Measurements from ENCODE around the gene HNRNPUL2.
"Not testable (repeated sequence)": the region's sequence is repeated elsewhere in the genome, so short reads cannot be mapped to it uniquely, and the experiment has no call there.

Gene HNRNPUL2

DNA sequence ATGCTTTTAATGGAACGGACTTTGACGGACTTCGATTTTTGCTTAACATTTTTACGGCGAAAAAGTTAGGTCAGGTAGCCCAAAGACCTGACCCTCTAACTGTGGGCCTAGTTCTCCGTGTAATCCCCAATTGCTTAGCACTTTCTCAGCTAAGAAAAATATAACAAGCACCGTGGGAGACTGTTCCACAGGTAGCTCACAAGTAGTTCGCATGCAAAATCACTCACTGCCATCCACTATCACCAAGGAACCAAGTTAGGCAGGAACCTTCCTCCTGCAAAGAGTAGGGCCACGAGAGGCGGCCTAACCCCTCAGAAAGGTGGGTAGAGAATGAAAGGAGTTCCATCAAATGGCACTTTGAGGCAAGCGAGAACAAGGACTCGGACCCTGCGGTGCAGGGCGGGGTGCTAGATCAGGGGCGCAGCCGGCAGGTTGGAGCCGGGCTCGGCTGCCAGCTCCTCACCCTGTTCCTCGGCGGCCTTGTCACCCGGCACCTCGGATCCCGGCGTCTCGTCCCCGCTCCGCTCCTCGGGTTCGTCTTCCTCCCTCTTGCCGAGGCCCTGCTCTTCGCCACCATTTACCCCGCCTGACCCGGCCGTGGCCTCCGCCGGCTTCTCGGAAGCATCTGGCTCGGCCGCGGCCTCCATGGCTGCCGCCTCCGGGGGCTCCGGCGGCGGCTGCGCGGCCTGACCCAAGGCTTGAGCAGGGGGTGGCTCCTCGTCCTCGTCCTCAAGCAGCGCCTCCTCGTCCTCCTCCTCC, 922 bp downstream of the HNRNPUL2 start:
- DNase-seq = peak; percentile 65

- no peak for DNase-seq
Observed at GRCh38 chr11:62725646-62726045, 1.6 kb downstream of the HNRNPUL2 start.

GRCh38 chr11:62724171-62724570, 3.1 kb downstream of the HNRNPUL2 start:
- DNase-seq = no peak

GRCh38 chr11:62721994-62722393, 5.3 kb downstream of the HNRNPUL2 start:
- DNase-seq = no peak

DNA sequence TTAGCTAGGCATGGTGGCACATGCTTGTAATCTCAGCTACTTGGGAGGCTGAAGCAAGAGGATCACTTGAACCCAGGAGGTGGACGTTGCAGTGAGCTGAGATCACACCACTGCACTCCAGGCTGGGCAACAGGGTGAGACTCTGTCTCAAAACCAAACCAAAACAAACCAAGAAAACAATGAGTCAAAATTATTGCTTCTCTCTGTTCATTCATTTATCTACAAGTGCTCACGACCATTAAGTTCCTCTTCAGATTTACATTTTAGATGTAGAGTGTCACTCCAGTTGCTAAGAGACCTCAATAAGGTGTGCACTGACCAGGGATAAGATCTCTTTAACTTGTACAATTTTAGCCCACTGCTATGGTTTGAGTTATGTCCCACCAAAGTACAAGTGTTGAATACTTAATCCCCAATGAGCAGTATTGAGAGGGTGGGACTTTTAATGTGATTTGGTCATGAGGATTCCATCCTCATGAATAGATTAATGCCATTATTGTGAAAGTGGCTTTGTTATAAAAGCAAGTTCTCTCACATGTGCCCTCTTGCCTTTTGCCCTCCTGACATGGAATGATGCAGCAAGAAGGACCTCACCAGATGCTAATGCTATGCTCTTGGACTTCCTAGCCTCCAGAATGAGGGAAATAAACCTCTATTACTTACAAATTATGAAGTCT, 7.8 kb downstream of the HNRNPUL2 start:
- no peak for DNase-seq

GRCh38 chr11:62716816-62717215, 10.4 kb downstream of the HNRNPUL2 start:
- DNase-seq = no peak

- no peak for DNase-seq
Observed at GRCh38 chr11:62716206-62716605, 11.1 kb downstream of the HNRNPUL2 start.

- no peak for DNase-seq
Observed at GRCh38 chr11:62715150-62716130, 11.8 kb downstream of the HNRNPUL2 start.

- DNase-seq = no peak
Observed at GRCh38 chr11:62713343-62713742, 13.9 kb downstream of the HNRNPUL2 start.

- DNase-seq = no peak
Observed at GRCh38 chr11:62712861-62713260, 14.4 kb downstream of the HNRNPUL2 start.

GRCh38 chr11:62712276-62712812, 14.9 kb downstream of the HNRNPUL2 start:
- DNase-seq = no peak

GRCh38 chr11:62710001-62710345, 17.3 kb downstream of the HNRNPUL2 start:
- DNase-seq = no peak

- DNase-seq = peak; percentile 92
Observed at GRCh38 chr11:62709247-62710000, 17.8 kb downstream of the HNRNPUL2 start.

- DNase-seq = peak; percentile 75
Observed at GRCh38 chr11:62708793-62709192, 18.5 kb downstream of the HNRNPUL2 start.

DNA sequence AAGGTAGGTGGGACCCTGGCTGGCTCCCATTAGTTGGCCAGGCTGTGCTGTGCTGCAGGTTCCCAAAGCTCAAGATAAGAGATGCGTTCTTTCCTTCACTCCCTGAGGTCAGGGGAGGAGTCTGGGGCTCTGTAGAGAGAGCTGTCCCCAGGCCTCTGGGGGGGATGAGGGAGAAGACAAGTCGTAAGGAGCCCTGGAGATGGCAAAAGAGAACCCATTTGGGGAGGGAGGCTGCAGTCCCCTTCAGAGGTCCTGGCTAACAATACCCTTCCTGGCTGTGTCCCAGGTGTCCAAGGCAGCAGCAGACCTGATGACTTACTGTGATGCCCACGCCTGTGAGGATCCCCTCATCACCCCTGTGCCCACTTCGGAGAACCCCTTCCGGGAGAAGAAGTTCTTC, 18.9 kb downstream of the HNRNPUL2 start:
- DNase-seq = peak; percentile 59

DNA sequence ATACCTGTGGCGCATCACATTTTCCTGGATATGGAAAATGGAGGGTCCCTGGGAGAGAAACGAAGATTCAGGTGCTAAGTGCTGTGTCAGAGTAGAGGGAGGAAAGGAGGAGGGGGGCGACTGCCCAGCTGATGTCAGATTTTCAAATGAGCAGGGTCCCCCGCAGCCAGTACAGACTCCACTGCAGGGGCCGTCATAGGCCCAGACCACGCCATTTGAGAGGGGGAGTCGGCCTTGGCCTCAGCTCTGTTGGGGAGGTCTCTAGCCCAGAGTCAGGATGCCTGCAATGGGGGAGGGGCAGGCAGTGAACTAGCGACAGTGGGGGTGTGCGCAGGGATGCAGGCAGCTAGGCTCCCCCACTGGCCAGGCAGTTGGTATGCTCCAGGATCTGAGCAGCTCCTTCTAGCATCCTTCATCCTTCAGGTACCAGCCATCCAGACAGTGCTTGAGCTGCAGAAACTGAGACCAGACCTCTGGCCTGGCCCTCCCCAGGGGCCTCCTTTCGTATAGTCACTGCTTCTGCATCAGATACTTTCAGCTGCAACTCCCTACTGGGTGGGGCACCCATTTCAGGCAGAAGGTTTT, 19.9 kb downstream of the HNRNPUL2 start, which contains the start of the genes BSCL2 and GNG3:
Gene BSCL2 (minus strand): TSS at position 148 of the 585 bp plus-strand sequence. CDS start 229 bp downstream, outside the sequence.
Gene GNG3 (plus strand): TSS at position 400 of the 585 bp plus-strand sequence. CDS start 620 bp downstream, outside the sequence.
- DNase-seq = peak; percentile 55

DNA sequence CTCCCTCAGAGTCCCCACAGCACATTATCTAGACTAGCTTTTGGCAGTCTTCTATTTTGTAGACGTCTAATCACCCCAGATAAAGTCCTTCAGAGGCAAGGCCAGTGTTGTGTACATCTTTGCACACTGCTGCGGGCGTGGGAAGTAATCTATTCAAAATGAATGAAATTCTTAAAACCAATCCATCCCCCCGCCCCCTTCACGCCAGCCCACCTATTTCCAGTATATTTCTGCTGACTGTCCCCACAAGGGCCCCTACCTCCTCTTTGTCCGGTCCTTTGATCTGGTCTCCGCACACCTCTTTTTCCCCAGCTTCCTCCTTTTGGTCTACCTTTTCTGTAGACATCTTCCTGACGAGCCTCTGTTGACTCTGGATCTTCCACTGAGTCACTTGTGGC, 20.4 kb downstream of the HNRNPUL2 start:
- DNase-seq = no peak

- peak; percentile 98 for DNase-seq
Observed at GRCh38 chr11:62705880-62706849, 21.1 kb downstream of the HNRNPUL2 start.

DNA sequence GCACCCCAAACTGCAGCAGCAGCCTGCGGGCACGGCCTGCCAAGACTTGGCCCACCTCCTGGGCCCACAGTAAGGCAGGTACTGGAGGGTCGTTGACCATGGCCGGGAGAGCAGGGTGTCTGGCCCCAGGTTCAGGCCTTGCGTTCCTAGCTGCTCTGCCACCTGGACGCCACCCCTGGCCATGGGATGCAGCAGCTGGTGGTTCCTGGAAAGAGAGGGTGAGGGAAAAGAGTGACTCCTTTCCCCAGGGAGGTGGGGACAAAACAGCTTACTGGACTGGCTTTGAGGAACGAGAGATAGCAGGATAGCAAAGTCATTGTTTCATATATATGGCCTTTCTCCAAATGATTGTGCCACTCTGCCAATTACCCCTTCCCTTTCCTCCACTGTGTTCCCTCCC, 21.8 kb downstream of the HNRNPUL2 start:
- no peak for DNase-seq

DNA sequence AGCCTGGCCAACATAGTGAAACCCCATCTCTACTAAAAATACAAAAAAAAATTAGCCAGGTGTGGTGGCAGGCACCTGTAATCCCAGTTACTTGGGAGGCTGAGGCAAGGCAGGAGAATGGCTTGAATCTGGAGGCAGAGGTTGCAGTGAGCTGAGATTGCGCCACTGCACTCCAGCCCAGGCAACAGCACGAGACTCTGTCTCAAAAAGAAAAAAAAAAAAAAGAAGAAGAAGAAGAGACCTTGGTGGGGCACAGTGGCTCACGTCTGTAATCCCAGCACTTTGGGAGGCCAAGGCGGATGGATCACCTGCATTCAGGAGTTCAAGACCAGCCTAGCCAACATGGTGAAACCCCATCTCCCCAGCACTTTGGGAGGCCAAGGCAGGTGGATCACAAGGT, 23.3 kb downstream of the HNRNPUL2 start:
- DNase-seq = not testable (repeated sequence)
